NCI-H774 (cell line): ENCODE data around the gene QTRT2.

Experiments used
- DNase-seq: peaks from one replicate; lab custom pipeline; 2025; lab: John Stamatoyannopoulos, UW

Gene QTRT2

GRCh38 chr3:114078126-114078525, 21.6 kb downstream of the QTRT2 start:
- DNase-seq = no peak

DNA sequence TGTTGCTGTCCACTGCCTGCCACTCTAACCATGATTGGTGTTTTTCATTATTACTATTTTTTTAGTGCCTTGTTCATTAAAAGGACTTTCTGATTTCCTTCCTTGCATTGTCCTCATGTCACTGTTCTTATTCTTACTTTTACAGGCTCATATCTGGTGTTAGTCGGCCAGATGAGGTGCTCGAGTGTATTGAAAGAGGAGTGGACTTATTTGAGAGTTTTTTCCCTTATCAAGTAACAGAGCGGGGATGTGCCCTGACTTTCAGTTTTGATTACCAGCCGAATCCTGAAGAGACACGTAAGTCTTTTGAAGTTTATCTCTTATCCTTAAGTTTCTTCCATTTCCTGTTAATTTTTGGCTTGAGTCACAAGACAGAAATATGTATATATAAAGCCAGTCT, 23.2 kb downstream of the QTRT2 start:
- DNase-seq = no peak

DNA sequence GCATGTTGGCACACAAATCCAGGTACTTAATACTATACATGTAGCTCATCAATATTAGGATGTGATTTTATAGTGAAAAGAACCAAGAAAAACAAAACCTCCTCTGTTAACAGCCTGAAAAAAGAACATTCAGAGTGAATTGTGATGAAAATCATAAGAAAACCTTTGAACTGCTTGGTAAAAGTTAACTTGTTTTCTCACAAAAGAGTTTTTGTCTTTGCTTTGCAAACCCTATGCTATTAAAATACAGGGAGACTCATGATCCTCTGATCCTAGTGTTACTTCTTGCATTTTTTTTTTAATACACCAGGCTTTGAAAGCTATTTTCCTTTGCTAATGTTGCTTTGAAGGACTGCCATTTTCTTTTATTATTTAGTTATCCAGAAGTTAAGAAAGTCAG, 23.7 kb downstream of the QTRT2 start:
- no peak for DNase-seq

- DNase-seq = no peak
These were observed 24.5 kb downstream of the QTRT2 start for GRCh38 chr3:114081037-114081436.

- DNase-seq = no peak
These were observed 26.6 kb downstream of the QTRT2 start for GRCh38 chr3:114083112-114083511.

DNA sequence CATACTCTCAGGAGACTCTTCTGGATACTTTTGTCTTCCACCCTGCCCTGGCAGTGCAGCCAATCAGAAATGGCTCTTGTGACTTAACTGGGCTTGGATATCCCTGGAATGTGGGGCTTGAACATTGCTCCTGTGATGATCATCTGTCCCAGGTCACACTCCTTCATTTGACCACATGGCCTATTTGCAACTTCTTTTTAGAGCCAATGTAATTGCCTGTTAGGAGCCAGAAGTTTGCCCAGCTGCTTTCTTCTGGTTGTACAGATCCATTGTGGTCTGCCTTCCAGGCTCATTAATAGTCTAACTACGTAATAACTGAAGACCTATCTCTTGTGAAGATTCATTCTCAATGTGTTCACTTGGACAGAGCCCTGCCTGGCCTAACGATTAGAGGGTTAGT, 29.8 kb downstream of the QTRT2 start:
- DNase-seq = no peak

DNA sequence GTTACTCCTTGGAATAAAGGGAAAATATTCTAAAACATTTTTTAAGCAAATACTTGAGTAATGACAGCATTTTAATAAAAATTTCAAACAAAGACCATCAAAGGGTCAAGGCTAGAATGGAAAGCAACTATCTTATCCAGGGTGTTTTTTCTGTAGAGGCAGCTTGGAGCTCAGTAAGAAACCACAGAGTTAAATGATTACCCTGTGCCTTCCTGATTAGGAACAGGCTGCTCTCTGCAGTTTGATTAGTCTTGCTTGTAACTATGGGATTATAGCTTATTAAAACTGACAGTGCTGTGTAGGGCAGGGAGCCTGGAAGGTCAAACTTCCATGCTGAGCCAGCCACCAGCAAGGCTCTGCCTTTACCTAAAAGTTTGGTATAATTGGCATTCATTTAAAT, 33.1 kb downstream of the QTRT2 start:
- no peak for DNase-seq

- no peak for DNase-seq
These were observed 35.8 kb downstream of the QTRT2 start for GRCh38 chr3:114092151-114093015.

DNA sequence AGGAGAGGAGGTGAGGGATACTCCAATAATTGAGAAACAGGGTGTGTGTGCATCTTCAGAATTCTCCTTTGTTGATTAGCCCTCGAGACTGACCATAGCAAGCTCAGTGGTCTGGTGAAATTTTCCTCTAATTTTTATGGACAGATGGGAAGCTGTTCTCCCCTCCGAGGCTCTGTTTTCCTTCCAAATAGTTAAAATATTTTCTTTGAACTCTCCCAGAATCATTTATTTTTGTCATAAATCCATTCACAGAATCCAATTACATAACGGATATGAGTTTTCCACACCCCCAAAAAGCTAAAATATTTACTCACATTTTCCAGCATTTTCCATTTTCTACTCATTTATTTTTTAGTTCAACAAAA, 36.5 kb downstream of the QTRT2 start:
- no peak for DNase-seq

GRCh38 chr3:114093596-114093995, 37.1 kb downstream of the QTRT2 start:
- no peak for DNase-seq

- no peak for DNase-seq
These were observed 39.3 kb downstream of the QTRT2 start for GRCh38 chr3:114095796-114096195.

GRCh38 chr3:114101101-114101500, 44.6 kb downstream of the QTRT2 start:
- no peak for DNase-seq

GRCh38 chr3:114103181-114103580, 46.6 kb downstream of the QTRT2 start:
- no peak for DNase-seq

DNA sequence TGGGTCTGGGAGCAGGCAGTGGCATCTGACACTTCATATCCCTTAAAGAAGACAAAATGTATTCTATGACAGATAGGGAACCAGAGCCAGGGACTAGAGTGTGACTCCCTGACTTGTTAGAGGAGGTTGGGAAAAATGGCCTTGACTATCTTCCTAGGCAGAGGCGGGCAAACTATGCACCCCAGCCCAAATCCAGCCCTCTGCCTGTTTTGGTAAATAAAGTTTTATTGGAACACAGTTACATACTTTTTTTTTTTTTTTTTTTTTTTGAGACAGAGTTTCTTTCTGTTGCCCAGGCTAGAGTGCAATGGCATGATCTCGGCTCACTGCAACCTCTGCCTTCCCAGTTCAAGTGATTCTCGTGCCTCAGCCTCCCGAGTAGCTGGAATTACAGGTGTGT, 47.3 kb downstream of the QTRT2 start:
- DNase-seq = no peak

- no peak for DNase-seq
These were observed 47.9 kb downstream of the QTRT2 start for GRCh38 chr3:114104414-114104813.

GRCh38 chr3:114108137-114108536, 51.6 kb downstream of the QTRT2 start:
- DNase-seq = no peak

DNA sequence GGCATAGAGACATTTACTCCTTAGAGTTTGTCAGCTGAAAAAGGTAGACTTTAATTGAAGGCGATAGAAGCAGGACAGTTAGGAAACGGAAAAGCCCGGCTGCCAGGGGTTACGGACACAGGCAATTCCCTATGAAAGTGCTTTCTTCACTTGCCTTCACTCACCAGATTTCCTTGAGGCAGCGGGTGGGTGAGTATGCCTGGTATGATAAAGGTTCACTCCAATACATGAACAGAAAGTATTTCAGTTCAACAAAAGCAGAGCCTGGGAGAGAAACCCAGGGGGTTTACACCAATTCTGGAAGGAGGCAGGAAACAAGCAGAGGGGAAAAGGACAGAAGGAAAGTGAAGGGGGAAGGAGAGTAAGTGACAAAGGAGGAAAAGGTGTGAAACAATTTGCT, 53.9 kb downstream of the QTRT2 start:
- DNase-seq = no peak

GRCh38 chr3:114111060-114111770, 54.7 kb downstream of the QTRT2 start:
- no peak for DNase-seq

- DNase-seq = no peak
These were observed 56.2 kb downstream of the QTRT2 start for GRCh38 chr3:114112696-114113095.

GRCh38 chr3:114114719-114115118, 58.2 kb downstream of the QTRT2 start:
- DNase-seq = no peak

GRCh38 chr3:114115143-114115542, 58.6 kb downstream of the QTRT2 start:
- DNase-seq = no peak

DNA sequence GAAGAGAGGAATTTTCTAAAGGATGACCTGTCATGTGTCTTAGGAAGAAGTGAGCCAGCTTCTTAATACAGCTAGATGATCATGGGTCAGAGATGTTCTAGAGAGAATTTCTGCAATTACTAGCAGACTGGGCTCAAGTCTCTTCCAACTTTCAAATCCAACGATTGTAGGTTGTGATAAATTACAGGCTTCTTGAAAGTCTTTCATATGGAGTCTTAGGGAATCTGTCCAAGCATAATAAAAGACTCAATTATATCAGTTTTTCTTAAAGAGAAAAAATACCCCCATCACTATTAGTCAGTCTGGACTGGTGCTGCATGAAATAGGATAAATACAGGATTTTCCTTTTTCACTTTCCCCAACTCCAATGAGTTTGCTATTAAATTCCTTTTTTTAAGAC, 63.2 kb downstream of the QTRT2 start:
- DNase-seq = no peak

GRCh38 chr3:114120211-114120610, 63.7 kb downstream of the QTRT2 start:
- DNase-seq = no peak
